Testis (tissue), 2 donors: ENCODE data around the gene EXOSC7.

Source experiments
- CTCF ChIP-seq, 3 experiments: fragments of 450-650 bp in 2 of 3; fragments of 200-600 bp in 1 of 3; sonication (generic) in 1 of 3; IDR thresholded peaks; one replicate each; pipeline ENCODE4 v1.5.1; 2016 to 2019; ENCODE audit warnings: antibody characterized with exemption in 3 of 3, mild to moderate bottlenecking in 2 of 3, moderate library complexity in 1 of 3
- POLR2A ChIP-seq: fragments of 450-650 bp; IDR thresholded peaks from one replicate; pipeline ENCODE4 v1.6.1; 2017; ENCODE audit warnings: antibody characterized with exemption, mild to moderate bottlenecking, moderate library complexity

DNA sequence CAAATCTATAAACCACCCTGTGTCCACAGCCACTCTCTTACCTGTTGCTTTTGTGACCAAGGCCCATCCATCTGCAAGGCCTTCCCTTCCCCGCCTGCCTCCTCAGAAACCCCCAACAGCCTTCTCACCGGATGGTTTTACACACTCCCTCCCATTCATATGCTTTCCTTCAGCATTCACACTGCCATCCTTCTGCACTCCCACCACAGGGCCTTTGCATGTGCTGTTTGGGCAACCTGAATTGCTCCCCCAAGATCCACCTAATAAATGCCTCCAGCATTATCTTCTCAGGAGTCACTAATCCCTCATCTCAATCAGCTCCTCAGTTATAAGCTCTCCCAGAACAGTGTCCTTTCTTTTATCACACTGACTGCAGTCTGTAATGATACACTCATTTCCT is 56.1 kb downstream of the EXOSC7 start:
- no peak for TF ChIP-seq CTCF (IDR thresholded peaks at IDR 0.05)
- TF ChIP-seq POLR2A = no peak
